Activated T-helper 1 cell treated with anti-CD3 and anti-CD28 coated beads, Interleukin-12 subunit alpha, Interleukin-12 subunit beta, Interleukin-2, Interleukin-4 antibody, amounts not matched to agents 30 ng/mL and 10 ng/mL and 1 ng/mL, durations not matched to agents 14 hours and 24 hours and 36 hours (primary cell): ENCODE measurements around the gene OIP5. TPM values are rescaled to one million over a fixed set of nuclear protein-coding genes. Genes with fewer than 3 reads are reported as not detected.
"Not testable (repeated sequence)": the region's sequence is repeated elsewhere in the genome, so short reads cannot be mapped to it uniquely, and the experiment has no call there.

Experiments used
- DNase-seq: peaks from one replicate; pipeline ENCODE4 v3.0.0; 2021; ENCODE audit warnings: low spot score
- H3K27ac Mint-ChIP-seq: one replicate; pipeline ENCODE4 v1.8.0; 2021; ENCODE audit warnings: mild to moderate bottlenecking, mixed read lengths
- H3K27me3 Mint-ChIP-seq: one replicate; pipeline ENCODE4 v1.8.0; 2022; ENCODE audit warnings: mild to moderate bottlenecking, moderate library complexity, mixed read lengths; ENCODE audit not compliant: insufficient read depth
- H3K36me3 Mint-ChIP-seq: one replicate; pipeline ENCODE4 v1.8.0; 2021; ENCODE audit warnings: low read depth, mixed read lengths
- H3K4me1 Mint-ChIP-seq: one replicate; pipeline ENCODE4 v1.8.0; 2021; ENCODE audit warnings: low read depth, mixed read lengths
- H3K4me3 Mint-ChIP-seq: one replicate; pipeline ENCODE4 v1.8.0; 2021; ENCODE audit warnings: mild to moderate bottlenecking, moderate library complexity, mixed read lengths
- H3K9me3 Mint-ChIP-seq: one replicate; pipeline ENCODE4 v1.8.0; 2021; ENCODE audit warnings: mixed read lengths
- intact Hi-C: fragments of 100-400 bp; cut with micrococcal nuclease; formaldehyde crosslinking; loops from one replicate; pipeline ENCODE4 v1.15.1; 2024
- total RNA-seq: library from RNA; stranded (reverse); gene quantifications from 2 replicates; pipeline ENCODE4 v1.2.3, GENCODE V29; 2022

Gene OIP5
- total RNA-seq, 1 donor from 2014 or later = 17.6 TPM

DNA sequence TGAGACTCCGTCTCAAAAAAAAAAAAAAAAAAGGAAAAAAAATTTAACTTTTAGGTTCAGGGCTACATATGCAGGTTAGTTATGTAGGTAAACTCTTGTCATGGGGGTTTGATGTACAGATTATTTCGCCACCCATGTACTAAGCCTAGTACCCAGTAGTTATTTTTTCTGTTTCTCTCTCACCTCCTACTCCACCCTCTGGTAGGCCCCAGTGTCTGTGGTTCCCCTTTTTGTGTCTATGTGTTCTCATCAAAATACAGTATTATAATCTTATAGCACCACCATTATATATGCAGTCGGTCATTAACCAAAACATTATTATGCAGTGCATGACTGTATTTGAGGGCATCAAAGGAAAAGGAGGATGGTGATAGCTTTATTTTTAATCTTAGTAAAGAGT, 54.1 kb downstream of the OIP5 start:
- no peak overlapping the region for H3K27ac Mint-ChIP-seq
- no peak overlapping the region for H3K4me3 Mint-ChIP-seq
- H3K9me3 Mint-ChIP-seq = no peaks in the 10 kb centered on the region
- DNase-seq = no peak
- peaks cover 22% of the 10 kb centered on the region for H3K4me1 Mint-ChIP-seq
- intact Hi-C loops = no loop called here
- peaks cover 33% of the 10 kb centered on the region for H3K36me3 Mint-ChIP-seq
- H3K27me3 Mint-ChIP-seq = no peaks in the 10 kb centered on the region

DNA sequence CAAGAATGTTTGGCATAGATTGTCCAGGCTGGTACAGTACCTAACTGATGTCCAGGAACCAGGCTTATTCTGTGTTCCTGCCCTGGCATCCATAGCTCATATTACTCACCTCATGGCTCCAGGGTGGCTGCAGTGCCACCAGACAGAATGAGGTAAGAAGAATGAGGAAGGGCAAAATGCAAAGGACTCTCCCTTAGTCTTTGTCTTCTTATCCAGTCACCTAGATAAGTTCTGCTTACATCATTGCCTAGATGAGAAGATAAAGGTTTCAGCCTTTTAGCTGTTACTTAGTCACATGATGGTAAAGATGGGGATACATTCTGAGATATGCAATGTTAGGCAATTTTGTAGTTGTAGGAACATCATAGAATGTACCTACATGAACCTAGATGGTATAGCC, 55.6 kb downstream of the OIP5 start:
- intact Hi-C loops = no loop called here
- no peak for DNase-seq
- H3K4me1 Mint-ChIP-seq = peaks cover 12% of the 10 kb centered on the region
- H3K4me3 Mint-ChIP-seq = no peak overlapping the region
- H3K36me3 Mint-ChIP-seq = peaks cover 31% of the 10 kb centered on the region
- no peak overlapping the region for H3K27ac Mint-ChIP-seq
- no peaks in the 10 kb centered on the region for H3K9me3 Mint-ChIP-seq
- no peaks in the 10 kb centered on the region for H3K27me3 Mint-ChIP-seq

- intact Hi-C loops = no loop called here
Measured at GRCh38 chr15:41269887-41270286, 62.5 kb downstream of the OIP5 start.

GRCh38 chr15:41263891-41264351, 68.5 kb downstream of the OIP5 start:
- no peak for DNase-seq
- intact Hi-C loops = no loop called here

More at GRCh38 chr15:41269887-41270286, 62.5 kb downstream of the OIP5 start:
- Mint-ChIP-seq H3K9me3 (no peaks in the 10 kb centered on the region), H3K4me3 (no peak overlapping the region), H3K36me3 (peaks cover 16% of the 10 kb centered on the region), H3K4me1 (no peaks in the 10 kb centered on the region), H3K27me3 (no peaks in the 10 kb centered on the region), H3K27ac (no peak overlapping the region)
- DNase-seq = no peak

GRCh38 chr15:41262571-41262970, 69.8 kb downstream of the OIP5 start:
- Mint-ChIP-seq H3K9me3 (no peaks in the 10 kb centered on the region), H3K27me3 (no peaks in the 10 kb centered on the region), H3K4me3 (no peak overlapping the region), H3K27ac (no peak overlapping the region), H3K4me1 (no peaks in the 10 kb centered on the region), H3K36me3 (peaks cover 24% of the 10 kb centered on the region)
- no peak for DNase-seq
- intact Hi-C loops = no loop called here

More at GRCh38 chr15:41263891-41264351, 68.5 kb downstream of the OIP5 start:
- no peaks in the 10 kb centered on the region for H3K27me3 Mint-ChIP-seq
- peaks cover 22% of the 10 kb centered on the region for H3K36me3 Mint-ChIP-seq
- H3K4me3 Mint-ChIP-seq = no peak overlapping the region
- no peaks in the 10 kb centered on the region for H3K4me1 Mint-ChIP-seq
- H3K27ac Mint-ChIP-seq = no peak overlapping the region
- H3K9me3 Mint-ChIP-seq = no peaks in the 10 kb centered on the region

DNA sequence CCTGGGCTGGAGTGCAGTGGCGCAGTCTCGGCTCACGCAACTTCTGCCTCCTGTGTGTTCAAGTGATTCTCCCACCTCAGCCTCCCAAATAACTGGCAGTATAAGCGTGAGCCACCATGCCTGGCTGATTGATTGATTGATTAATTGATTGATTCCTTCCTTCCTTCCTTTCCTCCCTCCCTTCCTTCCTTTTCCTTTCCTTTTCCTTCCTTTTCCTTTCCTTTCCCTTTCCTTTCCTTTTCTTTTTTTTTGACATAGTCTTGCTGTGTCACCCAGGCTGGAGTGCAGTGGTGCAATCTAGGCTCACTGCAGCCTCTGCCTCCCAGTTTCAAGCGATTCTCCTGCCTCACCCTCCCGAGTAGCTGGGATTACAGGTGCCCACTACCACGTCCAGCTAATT, 71.5 kb downstream of the OIP5 start:
- DNase-seq, H3K27me3 Mint-ChIP-seq, H3K4me3 Mint-ChIP-seq, H3K9me3 Mint-ChIP-seq, H3K27ac Mint-ChIP-seq, H3K4me1 Mint-ChIP-seq, intact Hi-C loops: not testable (repeated sequence)
- H3K36me3 Mint-ChIP-seq = peaks cover 24% of the 10 kb centered on the region

DNA sequence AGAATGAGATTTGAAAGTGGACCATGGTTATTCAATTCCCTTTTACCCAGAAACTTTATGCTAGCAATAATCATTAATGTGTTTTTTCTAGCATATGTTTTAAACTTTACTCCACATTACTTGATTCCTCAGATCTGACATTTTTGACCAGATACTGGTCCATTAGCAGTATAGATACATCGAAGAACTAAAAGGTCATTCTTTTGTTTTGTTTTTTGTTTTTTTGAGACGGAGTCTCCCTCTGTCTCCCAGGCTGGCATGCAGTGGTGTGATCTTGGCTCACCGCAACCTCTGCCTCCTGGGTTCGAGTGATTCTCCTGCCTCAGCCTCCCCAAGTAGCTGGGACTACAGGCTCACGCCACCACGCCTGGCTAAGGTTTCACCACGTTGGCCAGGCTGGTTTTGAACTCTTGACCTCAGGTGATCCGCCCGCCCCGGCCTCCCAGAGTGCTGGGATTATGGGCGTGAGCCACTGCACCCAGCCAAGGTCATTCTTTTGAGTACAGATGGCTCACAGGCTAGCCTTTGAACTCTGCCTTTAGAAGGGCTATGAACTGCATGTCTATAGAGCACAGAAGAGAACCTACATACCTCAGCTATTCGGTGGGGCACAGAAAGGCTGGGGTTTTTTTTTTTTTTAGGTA, 72.7 kb downstream of the OIP5 start:
- H3K27me3 Mint-ChIP-seq = no peaks in the 10 kb centered on the region
- DNase-seq = no peak
- peaks cover 24% of the 10 kb centered on the region for H3K36me3 Mint-ChIP-seq
- no peak overlapping the region for H3K27ac Mint-ChIP-seq
- H3K9me3 Mint-ChIP-seq = no peaks in the 10 kb centered on the region
- intact Hi-C loops = no loop called here
- H3K4me1 Mint-ChIP-seq = no peaks in the 10 kb centered on the region
- H3K4me3 Mint-ChIP-seq = no peak overlapping the region

Other genes with a start within 250 kb of the OIP5 start
- gene INO80, start 216.3 kb downstream of the OIP5 start, total RNA-seq = 39.2 and 39.6 TPM in 2 replicates
- not detected in 2 replicates for gene EXD1, start 101.8 kb downstream of the OIP5 start, total RNA-seq
- gene CHP1, start 101.3 kb downstream of the OIP5 start, total RNA-seq = 43.5 and 55.2 TPM in 2 replicates
- 112 and 117 TPM in 2 replicates for gene NUSAP1, start 290 bp upstream of the OIP5 start, total RNA-seq
- 26.7 and 28.0 TPM in 2 replicates for gene NDUFAF1, start 69.9 kb upstream of the OIP5 start, total RNA-seq
- 41.0 and 44.7 TPM in 2 replicates for gene RTF1, start 84.5 kb upstream of the OIP5 start, total RNA-seq
- gene ITPKA, start 161.3 kb upstream of the OIP5 start, total RNA-seq = 2.8 and 3.1 TPM in 2 replicates
- 0.13 TPM in 1 of 2 replicates, not detected in the other for gene LTK, start 181.2 kb upstream of the OIP5 start, total RNA-seq
- gene RPAP1, start 211.7 kb upstream of the OIP5 start, total RNA-seq = 52.4 and 58.1 TPM in 2 replicates
- 2.6 and 3.0 TPM in 2 replicates for gene TYRO3, start 226.6 kb upstream of the OIP5 start, total RNA-seq